Keratinocyte (primary cell): Measurements from ENCODE around the gene SLC34A3. TPM values are rescaled to one million over a fixed set of nuclear protein-coding genes. Genes with fewer than 3 reads are reported as not detected.
A peak's percentile ranks its signal among the peaks of the same experiment; 100 is the strongest.

Experiments used
- DNase-seq: peaks from one replicate; pipeline ENCODE4 v3.0.0-alpha.2; 2011; ENCODE audit warnings: low read depth, missing footprints, low spot score
- FAIRE-seq: peaks from 2 replicates; lab custom pipeline; 2011; peaks lifted over from hg19 to GRCh38; lab: Jason Lieb, UNC
- H2AFZ ChIP-seq: 2 replicates; pipeline ENCODE4 v1.6.0; 2012; ENCODE audit warnings: low read length, control low read depth, inconsistent platforms; ENCODE audit not compliant: control insufficient read depth
- H3K27ac ChIP-seq: 2 replicates; pipeline ENCODE4 v1.5.1; 2011; ENCODE audit warnings: low read length; ENCODE audit not compliant: control insufficient read depth, insufficient read depth
- H3K27me3 ChIP-seq: 3 replicates; pipeline ENCODE4 v1.6.0; 2011; ENCODE audit warnings: low read length; ENCODE audit not compliant: control insufficient read depth, insufficient read depth; ENCODE audit errors: extremely low read depth
- H3K36me3 ChIP-seq, 2 experiments: 2 replicates in 1 of 2; 3 replicates in 1 of 2; pipeline ENCODE4 v1.5.1; 2011; ENCODE audit warnings: low read length in 2 of 2, mild to moderate bottlenecking in 1 of 2; ENCODE audit not compliant: control insufficient read depth in 2 of 2, insufficient read depth in 2 of 2; ENCODE audit errors: extremely low read depth in 1 of 2
- H3K4me1 ChIP-seq: 3 replicates; pipeline ENCODE4 v1.5.1; 2011; ENCODE audit warnings: low read length; ENCODE audit not compliant: control insufficient read depth, insufficient read depth; ENCODE audit errors: extremely low read depth
- H3K4me2 ChIP-seq: 3 replicates; pipeline ENCODE4 v1.6.0; 2011; ENCODE audit warnings: low read depth, low read length; ENCODE audit not compliant: control insufficient read depth, insufficient read depth; ENCODE audit errors: extremely low read depth
- H3K4me3 ChIP-seq, 3 experiments: fragments of 200-600 bp in 1 of 3; sonication (generic) in 1 of 3; 2 replicates in 2 of 3; 3 replicates in 1 of 3; pipeline ENCODE4 v1.5.1; 2011 to 2016; ENCODE audit warnings: low read length in 3 of 3, mild to moderate bottlenecking in 3 of 3, control low read depth in 2 of 3, inconsistent platforms in 1 of 3, low read depth in 1 of 3, mixed read lengths in 1 of 3, mixed run types in 1 of 3, moderate library complexity in 1 of 3; ENCODE audit not compliant: control insufficient read depth in 2 of 3, insufficient read depth in 2 of 3; ENCODE audit errors: extremely low read depth in 1 of 3
- H3K79me2 ChIP-seq: 2 replicates; pipeline ENCODE4 v1.6.0; 2012; ENCODE audit warnings: low read length; ENCODE audit not compliant: control insufficient read depth, insufficient read depth
- H3K9ac ChIP-seq: 3 replicates; pipeline ENCODE4 v1.6.0; 2011; ENCODE audit warnings: low read length; ENCODE audit not compliant: control insufficient read depth, insufficient read depth; ENCODE audit errors: extremely low read depth
- H3K9me1 ChIP-seq: 3 replicates; pipeline ENCODE4 v1.6.0; 2011; ENCODE audit warnings: low read length; ENCODE audit not compliant: control insufficient read depth, insufficient read depth; ENCODE audit errors: extremely low read depth
- H3K9me3 ChIP-seq: 2 replicates; pipeline ENCODE4 v1.5.1; 2012; ENCODE audit warnings: low read depth, low read length; ENCODE audit not compliant: control insufficient read depth
- H4K20me1 ChIP-seq: 3 replicates; pipeline ENCODE4 v1.6.0; 2011; ENCODE audit warnings: low read length; ENCODE audit not compliant: control insufficient read depth, insufficient read depth; ENCODE audit errors: extremely low read depth
- EZH2 ChIP-seq: IDR thresholded peaks from one replicate; pipeline ENCODE4 v1.6.1; 2012; ENCODE audit warnings: inconsistent platforms, mild to moderate bottlenecking, low read length, moderate library complexity
- dilution Hi-C: fragments of 300-500 bp; cut with MboI; formaldehyde crosslinking; loops from one replicate; pipeline ENCODE4 v1.7.0; 2020; ENCODE audit warnings: low sequenced_read_pairs; ENCODE audit not compliant: extremely low pct_ligation_motif_present
- polyA plus RNA-seq, 5 experiments: library from polyadenylated mRNA; depleted of rRNA in 3 of 5; stranded (reverse) in 3 of 5; stranded (forward) in 1 of 5; unstranded in 1 of 5; fragments of >200 nt; gene quantifications; 1 replicate in 1 of 5; 2 replicates in 3 of 5; 3 replicates in 1 of 5; pipeline versions ENCODE4 v1.2.1 to v1.2.3, GENCODE V29; 2011 to 2012; ENCODE audit warnings: missing spikeins in 2 of 5, low read depth in 1 of 5, low replicate concordance in 1 of 5
- TF ChIP-seq, protein P1 (sequence below), 3 experiments: IDR thresholded peaks in 1 of 3; conservative IDR thresholded peaks in 1 of 3; optimal IDR thresholded peaks in 1 of 3; 2 replicates in 2 of 3; 3 replicates in 1 of 3; pipeline versions ENCODE3 to v1.5.1; 2011; ENCODE audit warnings: low read length in 3 of 3, mild to moderate bottlenecking in 3 of 3, moderate library complexity in 2 of 3, control low read depth in 1 of 3, inconsistent platforms in 1 of 3; ENCODE audit not compliant: insufficient read depth in 2 of 3; ENCODE audit errors: extremely low read depth in 1 of 3

The SLC34A3 gene
- polyA plus RNA-seq, 1 donor (not counting 4 experiments of a cell fraction or from before 2014, with no cell fraction given): not detected

DNA sequence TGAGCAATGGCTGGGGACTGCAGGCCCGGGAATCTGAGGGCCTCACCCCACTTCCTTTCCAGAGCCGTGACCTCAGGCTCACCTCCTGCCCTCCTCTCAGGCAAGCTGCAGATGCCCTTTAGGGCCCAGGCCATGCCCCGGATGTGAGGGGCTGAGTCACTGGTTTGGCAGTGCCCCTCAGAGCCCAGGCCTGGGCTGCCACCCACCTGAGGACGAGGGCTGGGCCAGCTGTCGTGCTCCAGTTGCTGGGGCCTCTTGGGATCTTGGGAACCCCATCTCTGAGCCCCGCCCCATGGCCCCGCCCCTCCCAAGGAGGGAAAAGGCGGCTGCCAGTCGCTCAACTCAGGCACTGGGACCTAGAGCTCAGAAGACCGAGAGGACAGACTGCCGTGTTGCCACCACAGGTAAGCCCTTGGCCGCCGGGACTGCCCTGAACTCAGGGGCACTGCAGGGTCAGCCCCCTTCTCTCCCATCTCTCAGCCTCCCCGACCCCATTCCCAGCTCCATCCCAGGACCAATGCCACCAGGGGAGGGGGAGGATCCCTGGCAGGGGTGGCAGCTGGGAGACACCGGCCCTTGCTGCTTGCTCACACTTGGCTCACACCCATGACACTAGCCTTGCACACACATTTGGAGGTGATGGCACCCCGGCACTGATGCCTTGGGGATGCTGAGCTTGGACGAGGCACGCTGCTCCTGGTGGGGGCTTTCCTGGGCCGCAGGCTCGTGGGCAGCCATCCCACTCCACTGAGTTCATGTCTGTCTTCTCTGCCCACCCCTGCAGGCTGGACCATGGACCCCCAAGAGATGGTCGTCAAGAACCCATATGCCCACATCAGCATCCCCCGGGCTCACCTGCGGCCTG is 5.6 kb upstream of the SLC34A3 start, which contains the start of gene CYSRT1:
TSS of gene CYSRT1 (plus strand) at position 345 of the 865 bp plus-strand sequence. CDS start at position 793, 448 bp downstream.
- Histone ChIP-seq H3K79me2 (no peaks in the 10 kb centered on the region), H3K9ac (peak within 1 kb of the TSS; percentile 80), H3K9me1 (no peaks in the 10 kb centered on the region), H3K27ac (peak within 1 kb of the TSS; percentile 75), H3K9me3 (no peaks in the 10 kb centered on the region), H4K20me1 (no peaks in the 10 kb centered on the region), H3K4me3 (peak within 1 kb of the TSS; percentile 64 to 81 (median 71)), H3K36me3 (no peaks in the 10 kb centered on the region), H2AFZ (peak within 1 kb of the TSS; percentile 30), H3K4me2 (peak within 1 kb of the TSS; percentile 91), H3K4me1 (peaks cover 40% of the 10 kb centered on the region), H3K27me3 (peaks cover 3% of the 10 kb centered on the region)
- dilution Hi-C loops: no loop called here
- DNase-seq (no peak), FAIRE-seq (no peak)
- TF ChIP-seq EZH2: no peak

DNA sequence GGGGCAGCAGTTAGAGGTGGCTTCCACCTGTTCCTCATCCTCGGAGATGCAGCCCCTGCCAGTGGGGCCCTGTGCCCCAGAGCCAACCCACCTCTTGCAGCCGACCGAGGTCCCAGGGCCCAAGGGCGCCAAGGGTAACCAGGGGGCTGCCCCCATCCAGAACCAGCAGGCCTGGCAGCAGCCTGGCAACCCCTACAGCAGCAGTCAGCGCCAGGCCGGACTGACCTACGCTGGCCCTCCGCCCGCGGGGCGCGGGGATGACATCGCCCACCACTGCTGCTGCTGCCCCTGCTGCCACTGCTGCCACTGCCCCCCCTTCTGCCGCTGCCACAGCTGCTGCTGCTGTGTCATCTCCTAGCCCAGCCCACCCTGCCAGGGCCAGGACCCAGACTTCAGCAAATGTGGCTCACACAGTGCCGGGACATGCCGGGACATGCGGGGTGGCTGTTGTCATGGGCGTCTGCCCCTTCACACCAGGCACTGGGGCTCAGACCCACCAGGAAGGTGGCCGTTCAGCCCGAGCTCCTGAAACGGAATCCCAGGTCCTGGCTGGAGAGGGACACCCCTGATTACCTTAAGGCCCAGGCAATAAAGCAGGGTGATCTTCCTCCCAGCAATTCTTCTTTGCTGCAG is 4.9 kb upstream of the SLC34A3 start:
- dilution Hi-C loops: no loop called here
- peak overlapping the region; percentile 69 for H3K4me2 ChIP-seq
- TF ChIP-seq, protein P1, sequence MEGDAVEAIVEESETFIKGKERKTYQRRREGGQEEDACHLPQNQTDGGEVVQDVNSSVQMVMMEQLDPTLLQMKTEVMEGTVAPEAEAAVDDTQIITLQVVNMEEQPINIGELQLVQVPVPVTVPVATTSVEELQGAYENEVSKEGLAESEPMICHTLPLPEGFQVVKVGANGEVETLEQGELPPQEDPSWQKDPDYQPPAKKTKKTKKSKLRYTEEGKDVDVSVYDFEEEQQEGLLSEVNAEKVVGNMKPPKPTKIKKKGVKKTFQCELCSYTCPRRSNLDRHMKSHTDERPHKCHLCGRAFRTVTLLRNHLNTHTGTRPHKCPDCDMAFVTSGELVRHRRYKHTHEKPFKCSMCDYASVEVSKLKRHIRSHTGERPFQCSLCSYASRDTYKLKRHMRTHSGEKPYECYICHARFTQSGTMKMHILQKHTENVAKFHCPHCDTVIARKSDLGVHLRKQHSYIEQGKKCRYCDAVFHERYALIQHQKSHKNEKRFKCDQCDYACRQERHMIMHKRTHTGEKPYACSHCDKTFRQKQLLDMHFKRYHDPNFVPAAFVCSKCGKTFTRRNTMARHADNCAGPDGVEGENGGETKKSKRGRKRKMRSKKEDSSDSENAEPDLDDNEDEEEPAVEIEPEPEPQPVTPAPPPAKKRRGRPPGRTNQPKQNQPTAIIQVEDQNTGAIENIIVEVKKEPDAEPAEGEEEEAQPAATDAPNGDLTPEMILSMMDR (optimal IDR thresholded peaks at IDR 0.05 in 1 of 3, IDR thresholded peaks at IDR 0.05 in 1 of 3, conservative IDR thresholded peaks at IDR 0.05 in 1 of 3; ENCODE audit: extremely low read depth in 1 of 3, insufficient read depth in 2 of 3, low read length in 3 of 3): no peak
- no peak for TF ChIP-seq EZH2
- H3K9me1 ChIP-seq: no peaks in the 10 kb centered on the region
- no peak for FAIRE-seq
- peaks cover 40% of the 10 kb centered on the region for H3K4me1 ChIP-seq
- H3K27me3 ChIP-seq: peaks cover 3% of the 10 kb centered on the region
- no peak overlapping the region for H2AFZ ChIP-seq
- peak overlapping the region; percentile 25 for H3K27ac ChIP-seq
- H3K9me3 ChIP-seq: no peaks in the 10 kb centered on the region
- DNase-seq: no peak
- H3K9ac ChIP-seq: no peak overlapping the region
- no peaks in the 10 kb centered on the region for H4K20me1 ChIP-seq
- no peak overlapping the region for H3K4me3 ChIP-seq
- H3K79me2 ChIP-seq: no peaks in the 10 kb centered on the region
- H3K36me3 ChIP-seq: no peaks in the 10 kb centered on the region
